A549 (cell line): ENCODE results near the gene NDUFS3.

Experiments used
- CTCF ChIP-seq: fragments of >200 bp; sonication (Bioruptor Twin); formaldehyde crosslinking; IDR thresholded peaks from 3 replicates; pipeline ENCODE4 v1.5.1; 2016
- EHMT2 ChIP-seq: fragments of 200-600 bp; sonication (generic); IDR thresholded peaks from 2 replicates; pipeline ENCODE4 v1.6.1; 2016; ENCODE audit warnings: antibody characterized with exemption, low read depth, mild to moderate bottlenecking, moderate library complexity
- EP300 ChIP-seq, 2 experiments: fragments of >200 bp; sonication (Bioruptor Twin); formaldehyde crosslinking; IDR thresholded peaks; 2 replicates in 1 of 2; 3 replicates in 1 of 2; pipeline ENCODE4 v1.6.1; 2016 to 2017
- FOSL2 ChIP-seq, 2 experiments: fragments of 450-650 bp in 1 of 2; fragments of >200 bp in 1 of 2; sonication (Bioruptor Twin) in 1 of 2; formaldehyde crosslinking; IDR thresholded peaks; 2 replicates each; pipeline versions ENCODE4 v1.5.0 to v1.6.1; 2016 to 2020; ENCODE audit warnings: mild to moderate bottlenecking in 1 of 2, moderate library complexity in 1 of 2
- JUNB ChIP-seq: fragments of >200 bp; sonication (Bioruptor Twin); formaldehyde crosslinking; IDR thresholded peaks from 2 replicates; pipeline ENCODE4 v1.6.1; 2016
- MAFK ChIP-seq: fragments of 450-650 bp; IDR thresholded peaks from 2 replicates; pipeline ENCODE4 v1.6.1; 2014; ENCODE audit not compliant: partially characterized antibody
- MAX ChIP-seq: IDR thresholded peaks from 2 replicates; pipeline ENCODE4 v1.6.1; 2012
- POLR2A ChIP-seq: IDR thresholded peaks from 2 replicates; pipeline ENCODE4 v1.6.1; 2012; ENCODE audit warnings: mild to moderate bottlenecking, low read length
- RFX5 ChIP-seq: fragments of 450-650 bp; IDR thresholded peaks from 2 replicates; pipeline ENCODE4 v1.7.1; 2014; ENCODE audit warnings: antibody characterized with exemption, mild to moderate bottlenecking, moderate library complexity
- USF2 ChIP-seq: fragments of 450-650 bp; IDR thresholded peaks from 2 replicates; pipeline ENCODE4 v1.6.1; 2014; ENCODE audit warnings: antibody characterized with exemption

- no peak for TF ChIP-seq CTCF
- no peak for TF ChIP-seq USF2
- TF ChIP-seq EHMT2, result no peak
- TF ChIP-seq RFX5, result no peak
- TF ChIP-seq FOSL2 (IDR thresholded peaks at IDR 0.05), result no peak
- no peak for TF ChIP-seq FOSL2 (CRISPR knock-in tag; IDR thresholded peaks at IDR 0.05)
- no peak for TF ChIP-seq POLR2A
- TF ChIP-seq MAFK, result no peak
- no peak for TF ChIP-seq EP300 (IDR thresholded peaks at IDR 0.05)
- no peak for TF ChIP-seq JUNB
- TF ChIP-seq MAX, result no peak
These were observed 37.8 kb upstream of the NDUFS3 start for GRCh38 chr11:47541070-47541469.
